Mesenteric fat pad (tissue), 1 donor: Measurements from ENCODE around the gene NFX1. TPM values are rescaled to one million over a fixed set of nuclear protein-coding genes. Genes with fewer than 3 reads are reported as not detected.
"Not testable (repeated sequence)": the region's sequence is repeated elsewhere in the genome, so short reads cannot be mapped to it uniquely, and the experiment has no call there.

Source experiments
- DNase-seq: peaks from one replicate; pipeline ENCODE4 v3.0.0-alpha.2; 2020; ENCODE audit warnings: low spot score
- total RNA-seq: library from RNA; stranded (reverse); fragmentation: NEBNext Ultra II Directional; extraction: Animal tissue kit (Norgen Biotek cat#: 25700); gene quantifications from one replicate; pipeline ENCODE4 v1.2.1, GENCODE V29; 2021
- donor health status: DM: yes; HTN: yes; CAD: no.

NFX1 gene
- total RNA-seq, 1 donor from 2014 or later, result 39.1 TPM

- DNase-seq, result no peak
These were observed 16.8 kb downstream of the NFX1 start for GRCh38 chr9:33307067-33307466.

GRCh38 chr9:33309903-33310302, 19.6 kb downstream of the NFX1 start:
- no peak for DNase-seq

GRCh38 chr9:33310748-33311147, 20.4 kb downstream of the NFX1 start:
- DNase-seq, result no peak

GRCh38 chr9:33311953-33312352, 21.6 kb downstream of the NFX1 start:
- DNase-seq, result no peak

GRCh38 chr9:33315371-33315770, 25.1 kb downstream of the NFX1 start:
- no peak for DNase-seq

- DNase-seq, result not testable (repeated sequence)
These were observed 26.8 kb downstream of the NFX1 start for GRCh38 chr9:33317136-33317535.

GRCh38 chr9:33318225-33318624, 27.9 kb downstream of the NFX1 start:
- no peak for DNase-seq

- DNase-seq, result no peak
These were observed 28.5 kb downstream of the NFX1 start for GRCh38 chr9:33318781-33319180.

GRCh38 chr9:33320230-33320567, 29.9 kb downstream of the NFX1 start:
- no peak for DNase-seq

- no peak for DNase-seq
These were observed 30.4 kb downstream of the NFX1 start for GRCh38 chr9:33320568-33321261.

GRCh38 chr9:33329117-33329563, 38.8 kb downstream of the NFX1 start:
- DNase-seq, result no peak

- no peak for DNase-seq
These were observed 39.7 kb downstream of the NFX1 start for GRCh38 chr9:33329979-33330378.

GRCh38 chr9:33331377-33331891, 41.1 kb downstream of the NFX1 start:
- DNase-seq, result no peak

GRCh38 chr9:33332011-33332410, 41.7 kb downstream of the NFX1 start:
- DNase-seq, result no peak

GRCh38 chr9:33332956-33333355, 42.6 kb downstream of the NFX1 start:
- not testable (repeated sequence) for DNase-seq

- no peak for DNase-seq
These were observed 49.9 kb downstream of the NFX1 start for GRCh38 chr9:33340186-33340585.

- DNase-seq, result no peak
These were observed 50.9 kb downstream of the NFX1 start for GRCh38 chr9:33341182-33341581.

GRCh38 chr9:33344145-33344544, 53.8 kb downstream of the NFX1 start:
- no peak for DNase-seq

GRCh38 chr9:33346564-33346963, 56.2 kb downstream of the NFX1 start:
- no peak for DNase-seq

- no peak for DNase-seq
These were observed 58.7 kb downstream of the NFX1 start for GRCh38 chr9:33348998-33349397.

GRCh38 chr9:33349743-33350142, 59.4 kb downstream of the NFX1 start:
- no peak for DNase-seq

GRCh38 chr9:33350310-33350709, 60.0 kb downstream of the NFX1 start:
- DNase-seq, result no peak

- no peak for DNase-seq
These were observed 61.2 kb downstream of the NFX1 start for GRCh38 chr9:33351547-33351946.
